Measurements from ENCODE around the gene SEC14L6.

SEC14L6 gene

GRCh38 chr22:30578481-30578880 lies 31.9 kb upstream of the SEC14L6 start:
- no peak overlapping the region for H3K4me3 ChIP-seq (ENCODE audit: low read depth, low read length)
- no peak overlapping the region for H3K4me2 ChIP-seq (ENCODE audit: low read length)
- no peak for TF ChIP-seq CTCF (IDR thresholded peaks at IDR 0.05)
- no peaks in the 10 kb centered on the region for H3K9me3 ChIP-seq (ENCODE audit: control insufficient read depth, low read length)
- H3K27me3 ChIP-seq (ENCODE audit: control insufficient read depth, insufficient read depth, low read length): no peaks in the 10 kb centered on the region
- H3K79me2 ChIP-seq: no peaks in the 10 kb centered on the region
- no peaks in the 10 kb centered on the region for H3K4me1 ChIP-seq
- H2AFZ ChIP-seq: no peak overlapping the region
- H3K9ac ChIP-seq: no peak overlapping the region
- no peaks in the 10 kb centered on the region for H3K36me3 ChIP-seq (ENCODE audit: control insufficient read depth, insufficient read depth, low read length)
- H3K27ac ChIP-seq: no peak overlapping the region

- Histone ChIP-seq H3K27me3 (ENCODE audit: control insufficient read depth, insufficient read depth, low read length) (no peaks in the 10 kb centered on the region), H3K4me3 (ENCODE audit: low read depth, low read length) (no peak overlapping the region), H3K27ac (no peak overlapping the region), H3K4me1 (no peaks in the 10 kb centered on the region), H3K9me3 (ENCODE audit: control insufficient read depth, low read length) (no peaks in the 10 kb centered on the region), H3K36me3 (ENCODE audit: control insufficient read depth, insufficient read depth, low read length) (no peaks in the 10 kb centered on the region), H3K4me2 (ENCODE audit: low read length) (no peak overlapping the region), H3K79me2 (no peaks in the 10 kb centered on the region), H2AFZ (no peak overlapping the region), H3K9ac (no peak overlapping the region)
- no peak for TF ChIP-seq CTCF (IDR thresholded peaks at IDR 0.05)
These were observed 29.3 kb upstream of the SEC14L6 start for GRCh38 chr22:30575859-30576258.

DNA sequence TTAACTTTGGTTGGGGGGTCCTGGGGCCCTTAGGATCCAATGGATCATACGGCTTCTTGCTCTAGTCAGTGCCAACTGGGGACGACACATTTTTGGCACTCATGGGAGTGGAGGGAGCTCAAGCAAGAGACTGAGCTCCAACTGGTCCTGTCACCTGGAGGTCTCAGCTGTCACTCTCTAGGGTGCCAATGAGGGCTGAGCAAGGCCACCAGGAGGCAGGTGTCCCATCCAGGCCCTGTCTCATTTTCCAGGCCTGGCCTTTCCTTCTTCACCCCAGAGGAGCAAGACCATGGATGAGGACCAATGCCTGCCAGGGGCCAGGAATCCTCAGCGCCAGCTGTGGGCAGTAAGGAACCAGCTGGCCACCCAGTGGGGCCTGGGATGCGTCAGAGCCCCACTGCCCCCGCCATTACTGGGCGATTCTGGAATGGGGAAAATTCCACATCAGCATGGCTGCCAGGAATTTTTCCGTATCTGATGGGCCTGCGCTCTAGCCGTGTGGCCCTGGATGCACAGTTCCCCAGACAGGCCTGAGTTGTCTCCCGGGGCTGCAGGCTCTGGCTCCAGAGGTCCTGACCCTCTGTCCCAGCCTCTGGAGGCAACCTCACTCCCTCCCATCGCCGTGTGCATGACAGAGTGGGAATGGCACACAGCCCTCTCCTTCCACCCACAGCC lies 28.6 kb upstream of the SEC14L6 start:
- Histone ChIP-seq H3K36me3 (ENCODE audit: control insufficient read depth, insufficient read depth, low read length) (no peaks in the 10 kb centered on the region), H3K79me2 (no peaks in the 10 kb centered on the region), H3K4me2 (ENCODE audit: low read length) (no peak overlapping the region), H2AFZ (no peak overlapping the region), H3K9ac (no peak overlapping the region), H3K27ac (no peak overlapping the region), H3K9me3 (ENCODE audit: control insufficient read depth, low read length) (no peaks in the 10 kb centered on the region), H3K27me3 (ENCODE audit: control insufficient read depth, insufficient read depth, low read length) (no peaks in the 10 kb centered on the region), H3K4me1 (no peaks in the 10 kb centered on the region), H3K4me3 (ENCODE audit: low read depth, low read length) (no peak overlapping the region)
- no peak for TF ChIP-seq CTCF (IDR thresholded peaks at IDR 0.05)

GRCh38 chr22:30574095-30574981 lies 27.8 kb upstream of the SEC14L6 start, which contains the start of gene GAL3ST1:
TSS of gene GAL3ST1 (minus strand) at chr22:30574665. CDS start at chr22:30557392, 17,273 bp downstream.
- Histone ChIP-seq H3K4me2 (ENCODE audit: low read length) (no peak within 1 kb of the TSS), H3K27ac (no peak within 1 kb of the TSS), H3K9ac (no peak within 1 kb of the TSS), H3K4me1 (no peaks in the 10 kb centered on the region), H3K9me3 (ENCODE audit: control insufficient read depth, low read length) (no peaks in the 10 kb centered on the region), H3K79me2 (no peaks in the 10 kb centered on the region), H2AFZ (no peak within 1 kb of the TSS), H3K4me3 (ENCODE audit: low read depth, low read length) (no peak within 1 kb of the TSS), H3K36me3 (ENCODE audit: control insufficient read depth, insufficient read depth, low read length) (no peaks in the 10 kb centered on the region), H3K27me3 (ENCODE audit: control insufficient read depth, insufficient read depth, low read length) (no peaks in the 10 kb centered on the region)
- TF ChIP-seq CTCF (IDR thresholded peaks at IDR 0.05): no peak

All from parathyroid adenoma (tissue), 2 donors.